GM23338 (cell line): Measurements from ENCODE around the gene MORN3. TPM values are rescaled to one million over a fixed set of nuclear protein-coding genes. Genes with fewer than 3 reads are reported as not detected.
A peak's percentile ranks its signal among the peaks of the same experiment; 100 is the strongest.

Experiments
- ATAC-seq: fragments of 200-7000 bp; cut with Tn5 transposase; 3 replicates; pipeline ENCODE4 v1.9.1; 2020
- DNase-seq: peaks from one replicate; pipeline ENCODE4 v3.0.0-alpha.2; 2015; ENCODE audit warnings: low spot score
- H2AFZ ChIP-seq: fragments of 200-600 bp; sonication (generic); 2 replicates; pipeline ENCODE4 v1.8.0; 2016; ENCODE audit warnings: antibody characterized with exemption, mild to moderate bottlenecking, moderate library complexity
- H3F3A ChIP-seq: fragments of 200-600 bp; sonication (generic); replicated peaks from 2 replicates; pipeline ENCODE4 v1.8.0; 2017; ENCODE audit warnings: antibody characterized with exemption, mixed run types, low read depth
- H3K27ac ChIP-seq: fragments of 200-600 bp; sonication (generic); 2 replicates; pipeline ENCODE4 v1.6.1; 2016; ENCODE audit warnings: low read depth
- H3K27me3 ChIP-seq: fragments of 200-600 bp; sonication (generic); 2 replicates; pipeline ENCODE4 v1.8.0; 2016; ENCODE audit warnings: mild to moderate bottlenecking, mixed run types, moderate library complexity; ENCODE audit not compliant: insufficient read depth
- H3K36me3 ChIP-seq: fragments of 200-600 bp; sonication (generic); 2 replicates; pipeline ENCODE4 v1.8.0; 2016; ENCODE audit warnings: mild to moderate bottlenecking; ENCODE audit not compliant: insufficient read depth
- H3K4me1 ChIP-seq: fragments of 200-600 bp; sonication (generic); 2 replicates; pipeline ENCODE4 v1.8.0; 2016; ENCODE audit warnings: mild to moderate bottlenecking, moderate library complexity; ENCODE audit not compliant: insufficient read depth
- H3K4me2 ChIP-seq: fragments of 200-600 bp; sonication (generic); 2 replicates; pipeline ENCODE4 v1.7.1; 2017; ENCODE audit warnings: mixed run types
- H3K4me3 ChIP-seq: fragments of 200-600 bp; sonication (generic); 2 replicates; pipeline ENCODE4 v1.6.1; 2016; ENCODE audit warnings: mixed run types
- H3K79me2 ChIP-seq: fragments of 200-600 bp; sonication (generic); replicated peaks from 2 replicates; pipeline ENCODE4 v1.8.0; 2017; ENCODE audit warnings: mild to moderate bottlenecking; ENCODE audit not compliant: insufficient read depth
- H3K9me2 ChIP-seq: fragments of 200-600 bp; sonication (generic); 2 replicates; pipeline ENCODE4 v1.8.0; 2017; ENCODE audit not compliant: insufficient read depth
- H4K20me1 ChIP-seq: fragments of 200-600 bp; sonication (generic); replicated peaks from 2 replicates; pipeline ENCODE4 v1.8.0; 2017; ENCODE audit warnings: mild to moderate bottlenecking; ENCODE audit not compliant: insufficient read depth
- H3K27ac Mint-ChIP-seq: 2 replicates; pipeline ENCODE4 v1.8.0; 2020; ENCODE audit warnings: inconsistent platforms, mild to moderate bottlenecking, moderate library complexity, mixed read lengths
- H3K27me3 Mint-ChIP-seq: 3 replicates; pipeline ENCODE4 v1.8.0; 2022; ENCODE audit warnings: low read depth, mild to moderate bottlenecking, moderate library complexity, mixed read lengths, inconsistent platforms; ENCODE audit not compliant: insufficient read depth, poor library complexity
- H3K36me3 Mint-ChIP-seq: 3 replicates; pipeline ENCODE4 v1.8.0; 2021; ENCODE audit warnings: low read depth, mild to moderate bottlenecking, inconsistent platforms, moderate library complexity, mixed read lengths
- H3K4me1 Mint-ChIP-seq: 3 replicates; pipeline ENCODE4 v1.8.0; 2020; ENCODE audit warnings: mild to moderate bottlenecking, inconsistent platforms, mixed read lengths
- H3K4me3 Mint-ChIP-seq: 3 replicates; pipeline ENCODE4 v1.8.0; 2021; ENCODE audit warnings: moderate library complexity, mild to moderate bottlenecking, inconsistent platforms, mixed read lengths
- H3K9me3 Mint-ChIP-seq: 3 replicates; pipeline ENCODE4 v1.8.0; 2020; ENCODE audit warnings: moderate library complexity, mild to moderate bottlenecking, inconsistent platforms, mixed read lengths
- CREB1 ChIP-seq: fragments of 250-450 bp; sonication (Bioruptor Pico); IDR thresholded peaks from 2 replicates; pipeline ENCODE4 v1.5.0; 2020; ENCODE audit warnings: low read depth, mild to moderate bottlenecking, moderate library complexity
- CTCF ChIP-seq, 2 experiments: fragments of 200-600 bp in 1 of 2; sonication (generic) in 1 of 2; conservative IDR thresholded peaks; 2 replicates each; pipeline versions ENCODE4 v1.5.1 to v1.6.1; 2016 to 2017; ENCODE audit warnings: antibody characterized with exemption in 2 of 2, low read depth in 2 of 2, mild to moderate bottlenecking in 2 of 2, moderate library complexity in 1 of 2
- EZH2phosphoT487 ChIP-seq: fragments of 200-600 bp; sonication (generic); IDR thresholded peaks from one replicate; pipeline ENCODE4 v1.8.1; 2018; ENCODE audit warnings: antibody characterized with exemption; ENCODE audit not compliant: unreplicated experiment
- JUNB ChIP-seq: IDR thresholded peaks from one replicate; pipeline ENCODE4 v1.6.1; 2016; ENCODE audit warnings: antibody characterized with exemption; ENCODE audit not compliant: unreplicated experiment
- POLR2AphosphoS5 ChIP-seq: IDR thresholded peaks from 2 replicates; pipeline ENCODE4 v1.6.1; 2016; ENCODE audit warnings: antibody characterized with exemption, low read depth
- REST ChIP-seq: IDR thresholded peaks from one replicate; pipeline ENCODE4 v1.6.1; 2018; ENCODE audit warnings: antibody characterized with exemption; ENCODE audit not compliant: unreplicated experiment
- STAT1 ChIP-seq: IDR thresholded peaks from one replicate; pipeline ENCODE4 v1.6.1; 2016; ENCODE audit warnings: antibody characterized with exemption; ENCODE audit not compliant: unreplicated experiment
- ZNF462 ChIP-seq: fragments of 250-450 bp; sonication (Bioruptor Pico); IDR thresholded peaks from 2 replicates; pipeline ENCODE4 v1.5.0; 2020; ENCODE audit warnings: mild to moderate bottlenecking, moderate library complexity
- polyA plus RNA-seq: library from polyadenylated mRNA; unstranded; fragments of >200 nt; fragmentation: Nextera tagmentation; extraction: Ambion mirVana; gene quantifications from 2 replicates; pipeline ENCODE4 v1.2.1, GENCODE V29; 2016
- total RNA-seq: library from RNA; depleted of rRNA; stranded (reverse); fragments of >200 nt; shearing (Covaris generic); gene quantifications from 2 replicates; pipeline ENCODE4 v1.2.3, GENCODE V29; 2014

The MORN3 gene
- total and polyA plus RNA-seq, 2 experiments from 2014 or later: 0.14 to 0.36 TPM

- Histone ChIP-seq H3K27ac (peak overlapping the region; percentile 65), H3K79me2 (peaks cover 93% of the 10 kb centered on the region)
- TF ChIP-seq JUNB (no peak), STAT1 (no peak), POLR2AphosphoS5 (no peak), CREB1 (CRISPR knock-in tag) (no peak), EZH2phosphoT487 (no peak)
These were observed 47.7 kb upstream of the MORN3 start for GRCh38 chr12:121717041-121717699.

GRCh38 chr12:121715862-121716435 lies 46.5 kb upstream of the MORN3 start:
- Histone ChIP-seq H3K79me2 (peaks cover 81% of the 10 kb centered on the region), H3K4me1 (peaks cover 12% of the 10 kb centered on the region), H4K20me1 (peaks cover 39% of the 10 kb centered on the region), H2AFZ (no peak overlapping the region), H3K4me2 (no peak overlapping the region), H3K27me3 (no peaks in the 10 kb centered on the region), H3K9me2 (no peaks in the 10 kb centered on the region), H3F3A (peaks cover 27% of the 10 kb centered on the region; the same call in 1 of the 2 replicates), H3K27ac (peak overlapping the region; percentile 65), H3K36me3 (no peaks in the 10 kb centered on the region), H3K4me3 (0 out of 2 replicates have a peak overlapping the region, but pooled peaks have one; percentile 20)
- peaks cover 11% of the 10 kb centered on the region for H3K27me3 Mint-ChIP-seq
- peaks cover 34% of the 10 kb centered on the region for H3K4me1 Mint-ChIP-seq
- no peak for DNase-seq
- peak overlapping the region; percentile 78 for H3K27ac Mint-ChIP-seq
- no peaks in the 10 kb centered on the region; the same call in 1 of the 3 replicates for H3K9me3 Mint-ChIP-seq
- peaks cover 37% of the 10 kb centered on the region for H3K36me3 Mint-ChIP-seq
- ATAC-seq: no peak
- no peak overlapping the region; the same call in 2 of the 3 replicates for H3K4me3 Mint-ChIP-seq
- TF ChIP-seq CTCF (conservative IDR thresholded peaks at IDR 0.05; ENCODE audit: low read depth in 2 of 2): no peak
- no peak for TF ChIP-seq POLR2AphosphoS5
- no peak for TF ChIP-seq REST
- no peak for TF ChIP-seq ZNF462 (CRISPR knock-in tag)
- no peak for TF ChIP-seq CREB1 (CRISPR knock-in tag)

More at GRCh38 chr12:121717041-121717699, 47.7 kb upstream of the MORN3 start:
- Histone ChIP-seq H4K20me1 (peaks cover 42% of the 10 kb centered on the region), H3K27me3 (no peaks in the 10 kb centered on the region), H2AFZ (no peak overlapping the region), H3K4me1 (peaks cover 7% of the 10 kb centered on the region), H3K4me3 (no peak overlapping the region), H3K4me2 (peak overlapping the region; percentile 44; the same call in 1 of the 2 replicates), H3F3A (peaks cover 22% of the 10 kb centered on the region; the same call in 1 of the 2 replicates), H3K9me2 (no peaks in the 10 kb centered on the region), H3K36me3 (no peaks in the 10 kb centered on the region)
- DNase-seq (peak; percentile 47), ATAC-seq (no peak)
- Mint-ChIP-seq H3K27ac (peak overlapping the region; percentile 91), H3K9me3 (no peaks in the 10 kb centered on the region; the same call in 1 of the 3 replicates), H3K36me3 (peaks cover 34% of the 10 kb centered on the region), H3K4me3 (peak overlapping the region; percentile 20; the same call in 1 of the 3 replicates), H3K27me3 (peaks cover 13% of the 10 kb centered on the region), H3K4me1 (peaks cover 29% of the 10 kb centered on the region; the same call in 2 of the 3 replicates)
